K562 (cell line): ENCODE data around the gene ALKBH8. TPM values are rescaled to one million over a fixed set of nuclear protein-coding genes. Genes with fewer than 3 reads are reported as not detected.

ENCODE experiments used
- ATAC-seq: fragments of 200-7000 bp; cut with Tn5 transposase; 3 replicates; pipeline ENCODE4 v1.9.1; 2020; ENCODE audit warnings: moderate library complexity
- BruUV-seq: library from RNA; stranded (reverse); fragments of 400-500 nt; replicated peaks from 2 replicates; lab custom pipeline; 2021; lab: Mats Ljungman, UMichigan
- CTCF ChIA-PET: fragments of 300-600 bp; formaldehyde crosslinking; extraction: SDS; loops from one replicate; lab custom pipeline; 2021; ENCODE audit warnings: low intra/inter-chr PET ratio; lab: Yijun Ruan, JAX
- POLR2A ChIA-PET: fragments of 300-600, 350-650 bp; sonication (Branson Sonifier 250); formaldehyde crosslinking; extraction: SDS; loops from one replicate; lab custom pipeline; 2021; ENCODE audit warnings: antibody characterized with exemption, inconsistent platforms; lab: Yijun Ruan, JAX
- DNase-seq, 4 experiments: peaks; one replicate each; pipeline versions ENCODE4 v3.0.0 to v3.0.0-alpha.2; 2011 to 2018; ENCODE audit warnings: low spot score in 3 of 4, mixed read lengths in 3 of 4; ENCODE audit errors: extremely low read depth in 1 of 4
- FAIRE-seq: peaks from 2 replicates; lab custom pipeline; 2011; peaks lifted over from hg19 to GRCh38; lab: Jason Lieb, UNC
- H2AFZ ChIP-seq: 2 replicates; pipeline ENCODE4 v1.6.0; 2011; ENCODE audit warnings: low read depth, low read length, control low read depth, inconsistent platforms
- H3K27ac ChIP-seq: fragments of 200-600 bp; 3 replicates; pipeline ENCODE4 v1.8.0; 2011; ENCODE audit warnings: low read depth, mild to moderate bottlenecking, control low read depth, inconsistent platforms, low read length, moderate library complexity, mixed read lengths; ENCODE audit errors: extremely low read depth
- H3K27me3 ChIP-seq, 2 experiments: fragments of 300-600 bp in 1 of 2; 2 replicates in 1 of 2; 3 replicates in 1 of 2; pipeline versions ENCODE4 v1.6.0 to v1.8.0; 2011; ENCODE audit warnings: inconsistent platforms in 2 of 2, low read length in 2 of 2, mild to moderate bottlenecking in 1 of 2, mixed read lengths in 1 of 2, moderate library complexity in 1 of 2; ENCODE audit not compliant: control insufficient read depth in 2 of 2, insufficient read depth in 2 of 2
- H3K36me3 ChIP-seq: fragments of 300-600 bp; 3 replicates; pipeline ENCODE4 v1.8.0; 2011; ENCODE audit warnings: mild to moderate bottlenecking, low read length, inconsistent platforms; ENCODE audit not compliant: control insufficient read depth, insufficient read depth
- H3K4me1 ChIP-seq, 2 experiments: fragments of 200-600 bp in 1 of 2; replicated peaks in 1 of 2; 2 replicates in 1 of 2; 3 replicates in 1 of 2; pipeline versions ENCODE4 v1.5.1 to v1.8.0; 2011; ENCODE audit warnings: inconsistent platforms in 2 of 2, low read length in 2 of 2, mild to moderate bottlenecking in 1 of 2, mixed read lengths in 1 of 2, moderate library complexity in 1 of 2; ENCODE audit not compliant: control insufficient read depth in 2 of 2, insufficient read depth in 2 of 2
- H3K4me2 ChIP-seq: 2 replicates; pipeline ENCODE4 v1.6.1; 2011; ENCODE audit warnings: low read length, control low read depth, inconsistent platforms, mixed read lengths; ENCODE audit not compliant: insufficient read depth
- H3K4me3 ChIP-seq: fragments of 200-600 bp; sonication (generic), shearing (Covaris generic); 2 replicates; pipeline ENCODE4 v1.5.1; 2016; ENCODE audit warnings: control low read depth, inconsistent platforms
- H3K79me2 ChIP-seq: fragments of 200-600 bp; 3 replicates; pipeline ENCODE4 v1.8.0; 2011; ENCODE audit warnings: low read length, inconsistent platforms; ENCODE audit not compliant: control insufficient read depth, insufficient read depth
- H3K9ac ChIP-seq, 2 experiments: 2 replicates each; pipeline versions ENCODE4 v1.6.0 to v1.6.1; 2011; ENCODE audit warnings: low read depth in 2 of 2, low read length in 2 of 2, control low read depth in 1 of 2, inconsistent platforms in 1 of 2, mild to moderate bottlenecking in 1 of 2, mixed read lengths in 1 of 2; ENCODE audit not compliant: insufficient read depth in 1 of 2
- H3K9me1 ChIP-seq: one replicate; pipeline ENCODE4 v1.6.0; 2011; ENCODE audit warnings: inconsistent platforms, mild to moderate bottlenecking, low read length, moderate library complexity; ENCODE audit not compliant: control insufficient read depth, insufficient read depth
- H3K9me3 ChIP-seq: replicated peaks from 2 replicates; pipeline ENCODE4 v1.5.1; 2011; ENCODE audit warnings: low read depth, low read length, inconsistent platforms; ENCODE audit not compliant: control insufficient read depth, insufficient read depth
- H4K20me1 ChIP-seq: replicated peaks from 2 replicates; pipeline ENCODE4 v1.6.1; 2011; ENCODE audit warnings: low read length, inconsistent platforms, mixed read lengths; ENCODE audit not compliant: control insufficient read depth, insufficient read depth
- BHLHE40 ChIP-seq: IDR thresholded peaks from 2 replicates; pipeline ENCODE4 v1.6.1; 2011; ENCODE audit warnings: low read length, improper control_type of control experiment
- C11orf30 ChIP-seq: fragments of 450-650 bp; IDR thresholded peaks from 2 replicates; pipeline ENCODE4 v1.6.1; 2016; ENCODE audit warnings: low read depth, mild to moderate bottlenecking
- CREB5 ChIP-seq: fragments of 250-450 bp; sonication (Bioruptor Pico); IDR thresholded peaks from 2 replicates; pipeline ENCODE4 v1.5.0; 2020; ENCODE audit warnings: mild to moderate bottlenecking
- DMBX1 ChIP-seq: fragments of 250-450 bp; sonication (Bioruptor Pico); IDR thresholded peaks from 2 replicates; pipeline ENCODE4 v1.8.0; 2022; ENCODE audit warnings: inconsistent platforms, mild to moderate bottlenecking, moderate library complexity, borderline replicate concordance
- HMG20A ChIP-seq: fragments of 450-650 bp; formaldehyde crosslinking; conservative IDR thresholded peaks from 2 replicates; pipeline ENCODE4 v1.4.0; 2020; ENCODE audit warnings: mild to moderate bottlenecking, mixed read lengths
- MAX ChIP-seq: sonication (generic); formaldehyde crosslinking; IDR thresholded peaks from 2 replicates; pipeline ENCODE4 v1.9.0; 2022; ENCODE audit warnings: mild to moderate bottlenecking, missing genetic modification reagents
- NFIC ChIP-seq: fragments of 450-650 bp; IDR thresholded peaks from 2 replicates; pipeline ENCODE4 v1.6.1; 2017; ENCODE audit warnings: mild to moderate bottlenecking, inconsistent platforms
- NFRKB ChIP-seq: fragments of 450-650 bp; IDR thresholded peaks from 2 replicates; pipeline ENCODE4 v1.6.1; 2016; ENCODE audit warnings: low read depth
- PCBP2 ChIP-seq: fragments of 200-400 bp; formaldehyde crosslinking; IDR thresholded peaks from 2 replicates; pipeline ENCODE4 v1.6.1; 2018; ENCODE audit warnings: low read length, low read depth, mild to moderate bottlenecking, moderate library complexity; ENCODE audit not compliant: poor library complexity, severe bottlenecking
- PHB2 ChIP-seq: fragments of 450-650 bp; IDR thresholded peaks from 2 replicates; pipeline ENCODE4 v1.6.1; 2017; ENCODE audit warnings: low read depth
- RBFOX2 ChIP-seq: fragments of 200-400 bp; formaldehyde crosslinking; IDR thresholded peaks from 2 replicates; pipeline ENCODE4 v1.6.1; 2017; ENCODE audit warnings: low read depth, mild to moderate bottlenecking, low read length, moderate library complexity
- SOX6 ChIP-seq: fragments of 450-650 bp; IDR thresholded peaks from 2 replicates; pipeline ENCODE4 v1.6.1; 2014; ENCODE audit warnings: mild to moderate bottlenecking
- TAF15 ChIP-seq: fragments of 200-400 bp; formaldehyde crosslinking; IDR thresholded peaks from 2 replicates; pipeline ENCODE4 v1.6.1; 2017; ENCODE audit warnings: mild to moderate bottlenecking, low read depth, low read length, moderate library complexity
- THAP12 ChIP-seq: fragments of 250-450 bp; sonication (Bioruptor Pico); IDR thresholded peaks from 2 replicates; pipeline ENCODE4 v1.9.0; 2021; ENCODE audit warnings: mild to moderate bottlenecking, inconsistent platforms
- ZNF354B ChIP-seq: fragments of 250-450 bp; sonication (Bioruptor Pico); IDR thresholded peaks from 2 replicates; pipeline ENCODE4 v1.4.0; 2020
- ZNF584 ChIP-seq: fragments of 200-800 bp; sonication (Bioruptor generic); IDR thresholded peaks from 2 replicates; pipeline ENCODE4 v1.6.1; 2016; ENCODE audit warnings: low read depth, mild to moderate bottlenecking, missing genetic modification characterization, missing compliant biosample characterization
- WGBS: fragments of 100-300 bp; shearing (Covaris generic); methylation state at CpG from one replicate; pipeline ENCODE4 v1.1.6; 2016; ENCODE audit warnings: low coverage, mixed read lengths; ENCODE audit not compliant: insufficient coverage; ENCODE audit errors: missing lambda C conversion rate; 5-methylcytosine and 5-hydroxymethylcytosine counted together
- in situ Hi-C: fragments of 300-500 bp; cut with MboI; formaldehyde crosslinking; loops from 4 replicates; pipeline ENCODE4 v1.15.0; 2018; ENCODE audit warnings: inconsistent platforms, mixed read lengths
- intact Hi-C: fragments of 100-400 bp; cut with micrococcal nuclease; formaldehyde crosslinking; loops from 2 replicates; pipeline ENCODE4 v1.14.2; 2022
- polyA plus RNA-seq, 8 experiments: library from polyadenylated mRNA; depleted of rRNA in 4 of 8; stranded (reverse) in 5 of 8; unstranded in 3 of 8; fragments of >200 nt; fragmentation: Nextera tagmentation in 2 of 8; fragmentation: Illumina TruSeq in 1 of 8; extraction: Ambion mirVana in 2 of 8; extraction: Trizol in 1 of 8; gene quantifications; 2 replicates each; pipeline versions ENCODE4 v1.2.1 to v1.2.3, GENCODE V29; 2011 to 2014; ENCODE audit warnings: inconsistent platforms in 1 of 8, missing spikeins in 1 of 8
- total RNA-seq, 7 experiments: library from RNA; depleted of rRNA in 6 of 7; stranded (reverse); fragments of >200 nt in 6 of 7; fragmentation: Illumina TruSeq in 2 of 7; extraction: Trizol in 2 of 7; gene quantifications; 2 replicates each; pipeline versions ENCODE4 v1.2.1 to v1.2.3, GENCODE V29; 2011 to 2021; ENCODE audit warnings: low replicate concordance in 1 of 7

ALKBH8 gene
- total and polyA plus RNA-seq, 9 of the 15 experiments (the other 6 are each of a cell fraction or from before 2014, with no cell fraction given), result 4.3 to 14.4 (median 9.1) TPM

GRCh38 chr11:107508858-107509244 lies 56.7 kb downstream of the ALKBH8 start (continued):
- peak; percentile 54 for TF ChIP-seq C11orf30
- no peak for TF ChIP-seq DMBX1
- no peak for TF ChIP-seq THAP12 (CRISPR knock-in tag)

- no peak overlapping the region for H3K9ac ChIP-seq
- H3K4me3 ChIP-seq, result no peak overlapping the region
- peaks cover 0 to 5% of the 10 kb centered on the region in 2 experiments; a peak in 1 of 5 replicates for H3K4me1 ChIP-seq
- H2AFZ ChIP-seq, result no peak overlapping the region
- H3K9me3 ChIP-seq, result no peaks in the 10 kb centered on the region
- ChIA-PET CTCF (no interaction called here), POLR2A (no interaction called here)
- in situ Hi-C loops, result no loop called here
- H3K79me2 ChIP-seq, result no peaks in the 10 kb centered on the region
- no peaks in the 10 kb centered on the region for H4K20me1 ChIP-seq
- no TSS peak for BruUV-seq
- FAIRE-seq, result no peak
- H3K36me3 ChIP-seq, result peaks cover 15% of the 10 kb centered on the region; the same call in 2 of the 3 replicates
- no peak for ATAC-seq
- WGBS, result 100% methylated on average over 6 of the region's 6 CpGs
- intact Hi-C loops, result no loop called here
- no peak overlapping the region for H3K27ac ChIP-seq
- no peaks in the 10 kb centered on the region for H3K27me3 ChIP-seq
- no peak for DNase-seq
- no peak for TF ChIP-seq NFIC
- no peak for TF ChIP-seq ZNF584 (CRISPR knock-in tag)
- no peak for TF ChIP-seq ZNF354B (CRISPR knock-in tag)
- TF ChIP-seq PCBP2, result no peak
- TF ChIP-seq RBFOX2, result no peak
- no peak for TF ChIP-seq SOX6
- no peak for TF ChIP-seq TAF15
- TF ChIP-seq CREB5 (CRISPR knock-in tag), result no peak
- TF ChIP-seq PHB2, result no peak
- no peak for TF ChIP-seq NFRKB
- no peak for TF ChIP-seq HMG20A (CRISPR knock-in tag)
- TF ChIP-seq BHLHE40, result no peak
- TF ChIP-seq MAX (CRISPR knock-in tag), result no peak
- H3K9me1 ChIP-seq, result no peaks in the 10 kb centered on the region
- no peak overlapping the region for H3K4me2 ChIP-seq
Measured at GRCh38 chr11:107508201-107508857, 57.2 kb downstream of the ALKBH8 start.
